ENCODE measurements around the gene NFX1.
"Not testable (repeated sequence)": the region's sequence is repeated elsewhere in the genome, so short reads cannot be mapped to it uniquely, and the experiment has no call there.

The NFX1 gene

GRCh38 chr9:33364127-33364526 is 73.8 kb downstream of the NFX1 start:
- Histone ChIP-seq H3K27ac (ENCODE audit: extremely low read depth, low read depth, low read length) (no peak overlapping the region), H3K9me3 (ENCODE audit: control insufficient read depth, insufficient read depth, low read depth, low read length) (no peaks in the 10 kb centered on the region), H3K4me1 (ENCODE audit: control insufficient read depth, insufficient read depth, low read length) (no peaks in the 10 kb centered on the region), H3K4me3 (ENCODE audit: low read depth, low read length) (no peak overlapping the region), H3K36me3 (ENCODE audit: control insufficient read depth in 2 of 2, insufficient read depth in 1 of 2, low read length in 2 of 2) (peaks cover 0 to 54% of the 10 kb centered on the region in 2 experiments; a peak in 2 of 3 replicates)
- ChIA-PET POLR2A (no interaction called here), CTCF (interaction anchor here (3.0 kb wide), 1 partner anchor 11 kb away, joined by 22 read pairs; no protein-coding TSS in a partner anchor)
- no peak for TF ChIP-seq ZNF157 (tag by site-specific recombination; IDR thresholded peaks at IDR 0.05)
- TF ChIP-seq BCL11B (tag by site-specific recombination; IDR thresholded peaks at IDR 0.05; ENCODE audit: low read depth): no peak
- TF ChIP-seq ZBTB26 (tag by site-specific recombination; optimal IDR thresholded peaks at IDR 0.05): no peak
- no peak for TF ChIP-seq ZNF184 (tag by site-specific recombination; IDR thresholded peaks at IDR 0.05)
- TF ChIP-seq ZNF335 (tag by site-specific recombination; conservative IDR thresholded peaks at IDR 0.05): no peak
- TF ChIP-seq SCRT2 (tag by site-specific recombination; IDR thresholded peaks at IDR 0.05): no peak
- TF ChIP-seq ZBTB49 (tag by site-specific recombination; IDR thresholded peaks at IDR 0.05; ENCODE audit: low read depth): no peak
- TF ChIP-seq KLF17 (tag by site-specific recombination; IDR thresholded peaks at IDR 0.05): no peak
- TF ChIP-seq ZNF175 (tag by site-specific recombination; IDR thresholded peaks at IDR 0.05): no peak
- TF ChIP-seq YY2 (tag by site-specific recombination; IDR thresholded peaks at IDR 0.05): no peak
- TF ChIP-seq ZNF354C (tag by site-specific recombination; IDR thresholded peaks at IDR 0.05; ENCODE audit: borderline replicate concordance, low read depth): no peak
- TF ChIP-seq ZNF549 (tag by site-specific recombination; IDR thresholded peaks at IDR 0.05): no peak
- no peak for TF ChIP-seq EGR2 (tag by site-specific recombination; IDR thresholded peaks at IDR 0.05; ENCODE audit: low read depth)
- TF ChIP-seq ZNF639 (tag by site-specific recombination; IDR thresholded peaks at IDR 0.05): no peak

- peaks cover 0 to 59% of the 10 kb centered on the region in 2 experiments for H3K36me3 ChIP-seq (ENCODE audit: control insufficient read depth in 2 of 2, insufficient read depth in 1 of 2, low read length in 2 of 2)
- H3K9me3 ChIP-seq (ENCODE audit: control insufficient read depth, insufficient read depth, low read depth, low read length); H3K4me3 ChIP-seq (ENCODE audit: low read depth, low read length); H3K4me1 ChIP-seq (ENCODE audit: control insufficient read depth, insufficient read depth, low read length); H3K27ac ChIP-seq (ENCODE audit: extremely low read depth, low read depth, low read length); POLR2A ChIA-PET: not testable (repeated sequence)
- CTCF ChIA-PET: interaction anchor here (3.0 kb wide), 1 partner anchor 11 kb away, joined by 22 read pairs; no protein-coding TSS in a partner anchor
Measured at GRCh38 chr9:33364814-33365213, 74.5 kb downstream of the NFX1 start.

GRCh38 chr9:33366979-33367480 is 76.7 kb downstream of the NFX1 start:
- no peak for TF ChIP-seq ZBTB44 (tag by site-specific recombination; IDR thresholded peaks at IDR 0.05)
- no peaks in the 10 kb centered on the region for H3K9me3 ChIP-seq (ENCODE audit: control insufficient read depth, insufficient read depth, low read depth, low read length)
- peaks cover 0 to 77% of the 10 kb centered on the region in 2 experiments for H3K36me3 ChIP-seq (ENCODE audit: control insufficient read depth in 2 of 2, insufficient read depth in 1 of 2, low read length in 2 of 2)
- POLR2A ChIA-PET: no interaction called here
- CTCF ChIA-PET: no interaction called here
- H3K27ac ChIP-seq (ENCODE audit: extremely low read depth, low read depth, low read length): no peak overlapping the region
- no peaks in the 10 kb centered on the region for H3K4me1 ChIP-seq (ENCODE audit: control insufficient read depth, insufficient read depth, low read length)
- H3K4me3 ChIP-seq (ENCODE audit: low read depth, low read length): no peak overlapping the region
